Measurements from ENCODE around the gene SYNDIG1. TPM values are rescaled to one million over a fixed set of nuclear protein-coding genes. Genes with fewer than 3 reads are reported as not detected.

Gene SYNDIG1
- polyA plus RNA-seq, 2 of the 4 experiments (the other 2 are of a cell fraction) = 0.96 to 2.6 TPM

GRCh38 chr20:24672886-24673677 is 203.7 kb downstream of the SYNDIG1 start:
- peak; percentile 42 to 79 for ATAC-seq
- POLR2A ChIA-PET = interaction anchor here (1.6 kb wide), 1 partner anchor 22 kb away, joined by 7 read pairs; no protein-coding TSS in a partner anchor
- Histone ChIP-seq H3K27ac (peak overlapping the region; percentile 72 to 89), H3K9me3 (no peaks in the 10 kb centered on the region), H3K4me1 (peaks cover 30% of the 10 kb centered on the region), H3K4me3 (no peak overlapping the region), H3K4me2 (peak overlapping the region; percentile 60)
- TF ChIP-seq MAZ (IDR thresholded peaks at IDR 0.05; ENCODE audit: borderline replicate concordance, low read depth, low read length) (no peak), FOSL2 (IDR thresholded peaks at IDR 0.05) (peak; percentile 25; the same call in 1 of the 2 replicates), FOSL2 (CRISPR knock-in tag; IDR thresholded peaks at IDR 0.05) (peak; percentile 27; the same call in 1 of the 2 replicates), JUNB (IDR thresholded peaks at IDR 0.05) (peak; percentile 61), EP300 (IDR thresholded peaks at IDR 0.05) (0 out of 5 replicates have a peak, but pooled peaks of 1 of the 2 experiments have one; percentile 27), E2F6 (IDR thresholded peaks at IDR 0.05; ENCODE audit: borderline replicate concordance, low read depth) (no peak), RFX5 (IDR thresholded peaks at IDR 0.05) (no peak), ELK1 (IDR thresholded peaks at IDR 0.05; ENCODE audit: low read depth, low read length) (no peak), GATA3 (IDR thresholded peaks at IDR 0.05; ENCODE audit: borderline replicate concordance) (peak; percentile 45; the same call in 1 of the 2 replicates)
- CTCF ChIA-PET = interaction anchor here (0.6 to 3.0 kb wide), 8 partner anchors 10 to 170 kb away, joined by 3 to 14 read pairs (median 3); no protein-coding TSS in a partner anchor
- peak; percentile 38 to 42 for DNase-seq (ENCODE audit: low read depth in 1 of 2, low spot score in 1 of 2)
- 62% methylated on average over 6 of the region's 7 CpGs for WGBS (ENCODE audit: missing lambda C conversion rate)
- FAIRE-seq = peak; percentile 85

GRCh38 chr20:24673678-24674570 is 204.5 kb downstream of the SYNDIG1 start:
- ATAC-seq (peak; percentile 20 to 64; a peak in 3 of 6 replicates), DNase-seq (ENCODE audit: low read depth in 1 of 2, low spot score in 1 of 2) (peak in 1 of 2 experiments; percentile 21)
- CTCF ChIA-PET = interaction anchor here (0.6 to 3.0 kb wide), 6 partner anchors 11 to 155 kb away, joined by 3 to 14 read pairs (median 4); no protein-coding TSS in a partner anchor

More at GRCh38 chr20:24673678-24674570, 204.5 kb downstream of the SYNDIG1 start:
- POLR2A ChIA-PET = interaction anchor here (1.6 kb wide), 1 partner anchor 23 kb away, joined by 7 read pairs; no protein-coding TSS in a partner anchor
- Histone ChIP-seq H3K4me2 (peak overlapping the region; percentile 60), H3K27ac (peak overlapping the region; percentile 72 to 89; a peak in 5 of 6 replicates), H3K9me3 (no peaks in the 10 kb centered on the region), H3K4me1 (peaks cover 30% of the 10 kb centered on the region), H3K4me3 (no peak overlapping the region)
- peak in 1 of 2 experiments; percentile 24; a peak in 1 of 5 replicates for TF ChIP-seq EP300 (IDR thresholded peaks at IDR 0.05)
- no peak for TF ChIP-seq HMGXB4 (CRISPR knock-in tag; IDR thresholded peaks at IDR 0.05; ENCODE audit: borderline replicate concordance)
- 0 out of 3 replicates have a peak, but pooled peaks have one; percentile 12 for TF ChIP-seq SMC3 (IDR thresholded peaks at IDR 0.05)
- TF ChIP-seq MAX (IDR thresholded peaks at IDR 0.05) = peak; percentile 46
- TF ChIP-seq RAD21 (conservative IDR thresholded peaks at IDR 0.05 in 1 of 2, IDR thresholded peaks at IDR 0.05 in 1 of 2) = peak in 1 of 2 experiments; percentile 15; a peak in 1 of 5 replicates
- peak in 1 of 2 experiments; percentile 63; a peak in 2 of 4 replicates for TF ChIP-seq CEBPB (IDR thresholded peaks at IDR 0.05)
- no peak for TF ChIP-seq JUNB (IDR thresholded peaks at IDR 0.05)
- peak; percentile 82 for FAIRE-seq
- 77% methylated on average over 13 of the region's 13 CpGs for WGBS (ENCODE audit: missing lambda C conversion rate)
